GM12878 (cell line): ENCODE results near the gene MMP14. TPM values are rescaled to one million over a fixed set of nuclear protein-coding genes. Genes with fewer than 3 reads are reported as not detected.

Source experiments
- ATF7 ChIP-seq: fragments of 450-650 bp; IDR thresholded peaks from 2 replicates; pipeline ENCODE4 v1.6.1; 2016; ENCODE audit warnings: low read depth, mild to moderate bottlenecking
- BACH1 ChIP-seq: fragments of 450-650 bp; IDR thresholded peaks from 2 replicates; pipeline ENCODE4 v1.6.1; 2017; ENCODE audit warnings: mild to moderate bottlenecking, borderline replicate concordance
- CBFB ChIP-seq: IDR thresholded peaks from 2 replicates; pipeline ENCODE4 v1.6.1; 2016; ENCODE audit warnings: antibody characterized with exemption, low read depth
- CREM ChIP-seq: IDR thresholded peaks from 2 replicates; pipeline ENCODE4 v1.6.1; 2014; ENCODE audit warnings: antibody characterized with exemption, low read depth
- E4F1 ChIP-seq: fragments of 450-650 bp; IDR thresholded peaks from 2 replicates; pipeline ENCODE4 v1.6.1; 2018; ENCODE audit warnings: borderline replicate concordance, mild to moderate bottlenecking; ENCODE audit not compliant: partially characterized antibody
- EP300 ChIP-seq, 2 experiments: fragments of 150-350 bp in 1 of 2; IDR thresholded peaks; 2 replicates each; pipeline ENCODE4 v1.6.1; 2011 to 2012; ENCODE audit warnings: low read depth in 2 of 2, low read length in 2 of 2, borderline replicate concordance in 1 of 2, improper control_type of control experiment in 1 of 2, inconsistent platforms in 1 of 2; ENCODE audit not compliant: control insufficient read depth in 1 of 2
- IKZF1 ChIP-seq: fragments of 450-650 bp; conservative IDR thresholded peaks from 2 replicates; pipeline ENCODE4 v1.6.1; 2017; ENCODE audit warnings: antibody characterized with exemption, mild to moderate bottlenecking
- IKZF2 ChIP-seq, 2 experiments: fragments of 450-650 bp; IDR thresholded peaks; 2 replicates each; pipeline ENCODE4 v1.6.1; 2017; ENCODE audit warnings: mild to moderate bottlenecking in 2 of 2, moderate library complexity in 2 of 2
- MAX ChIP-seq: IDR thresholded peaks from 2 replicates; pipeline ENCODE4 v1.6.1; 2012; ENCODE audit warnings: low read depth, low read length, improper control_type of control experiment
- MEF2A ChIP-seq: IDR thresholded peaks from 2 replicates; pipeline ENCODE4 v1.6.1; 2011; ENCODE audit warnings: low read depth, mild to moderate bottlenecking, low read length, moderate library complexity; ENCODE audit not compliant: insufficient read depth
- MTA2 ChIP-seq: fragments of 450-650 bp; IDR thresholded peaks from 2 replicates; pipeline ENCODE4 v1.6.1; 2016; ENCODE audit warnings: low read depth, mild to moderate bottlenecking, moderate library complexity
- MXI1 ChIP-seq: fragments of 150-350 bp; IDR thresholded peaks from 2 replicates; pipeline ENCODE4 v1.6.1; 2011; ENCODE audit warnings: low read depth, mild to moderate bottlenecking, inconsistent platforms, low read length, improper control_type of control experiment
- POLR2A ChIP-seq: IDR thresholded peaks from 2 replicates; pipeline ENCODE4 v1.6.1; 2011; ENCODE audit warnings: low read depth, mild to moderate bottlenecking, low read length
- RELB ChIP-seq: fragments of 450-650 bp; IDR thresholded peaks from 2 replicates; pipeline ENCODE4 v1.6.1; 2017; ENCODE audit warnings: low read depth, mild to moderate bottlenecking, moderate library complexity
- RFX5 ChIP-seq: IDR thresholded peaks from 2 replicates; pipeline ENCODE4 v1.6.1; 2011; ENCODE audit warnings: low read depth, low read length, improper control_type of control experiment
- SREBF2 ChIP-seq: IDR thresholded peaks from 2 replicates; pipeline ENCODE4 v1.6.1; 2012; ENCODE audit warnings: mild to moderate bottlenecking, low read length
- STAT1 ChIP-seq: fragments of 450-650 bp; conservative IDR thresholded peaks from 2 replicates; pipeline ENCODE4 v1.6.1; 2014; ENCODE audit warnings: antibody characterized with exemption, mild to moderate bottlenecking
- TBL1XR1 ChIP-seq: IDR thresholded peaks from 2 replicates; pipeline ENCODE4 v1.6.1; 2012; ENCODE audit warnings: low read depth, low read length, improper control_type of control experiment
- TCF3 ChIP-seq: IDR thresholded peaks from 2 replicates; pipeline ENCODE4 v1.6.1; 2012; ENCODE audit warnings: low read depth, mild to moderate bottlenecking, low read length, borderline replicate concordance; ENCODE audit not compliant: insufficient read depth
- ZNF687 ChIP-seq: fragments of 450-650 bp; IDR thresholded peaks from 2 replicates; pipeline ENCODE4 v1.6.1; 2017; ENCODE audit warnings: mild to moderate bottlenecking, moderate library complexity
- polyA plus RNA-seq, 11 experiments: library from polyadenylated mRNA; depleted of rRNA in 4 of 11; unstranded in 6 of 11; stranded (reverse) in 5 of 11; fragments of >200 nt; fragmentation: Nextera tagmentation in 4 of 11; fragmentation: Illumina TruSeq in 1 of 11; extraction: Ambion mirVana in 4 of 11; extraction: Trizol in 1 of 11; gene quantifications; 1 replicate in 1 of 11; 2 replicates in 10 of 11; pipeline versions ENCODE4 v1.2.1 to v1.2.3, GENCODE V29; 2011 to 2016; ENCODE audit warnings: inconsistent platforms in 2 of 11, missing spikeins in 2 of 11, low read depth in 1 of 11
- total RNA-seq, 4 experiments: library from RNA; depleted of rRNA in 3 of 4; stranded (reverse); fragments of >200 nt in 3 of 4; fragmentation: Illumina TruSeq in 1 of 4; extraction: Trizol in 1 of 4; gene quantifications; 2 replicates each; pipeline versions ENCODE4 v1.2.1 to v1.2.3, GENCODE V29; 2013 to 2021

MMP14 gene
- total and polyA plus RNA-seq, 10 of the 15 experiments (the other 5 are each of a cell fraction or from before 2014, with no cell fraction given) = 0.31 to 1.9 (median 0.70) TPM; not detected in 2

- TF ChIP-seq STAT1 (no peak), ZNF687 (peak; percentile 88), RELB (peak; percentile 71; the same call in 1 of the 2 replicates), IKZF1 (peak; percentile 92), MTA2 (peak; percentile 85), TCF3 (peak; percentile 97), CREM (peak; percentile 84; the same call in 1 of the 2 replicates), TBL1XR1 (peak; percentile 40; the same call in 1 of the 2 replicates), RFX5 (no peak), IKZF2 (IDR thresholded peaks at IDR 0.05) (peak; percentile 85 to 89; a peak in 3 of 4 replicates), ATF7 (peak; percentile 51), POLR2A (peak; percentile 67), MAX (no peak), E4F1 (no peak), MXI1 (no peak), SREBF2 (no peak), MEF2A (peak; percentile 73; the same call in 1 of the 2 replicates), EP300 (IDR thresholded peaks at IDR 0.05; ENCODE audit: borderline replicate concordance in 1 of 2, control insufficient read depth in 1 of 2, low read depth in 2 of 2, low read length in 2 of 2) (peak; percentile 70 to 71), CBFB (0 out of 2 replicates have a peak, but pooled peaks have one; percentile 42), BACH1 (no peak; the same call in 1 of the 2 replicates)
Observed at GRCh38 chr14:22796087-22796707, 40.2 kb upstream of the MMP14 start (continued).
